A172 (cell line): Measurements from ENCODE around the gene RHOT2. TPM values are rescaled to one million over a fixed set of nuclear protein-coding genes. Genes with fewer than 3 reads are reported as not detected.

Experiments used
- DNase-seq: peaks from one replicate; pipeline ENCODE4 v3.0.0-alpha.2; 2015; ENCODE audit warnings: low spot score
- total RNA-seq: library from RNA; depleted of rRNA; stranded (reverse); fragments of >200 nt; shearing (Covaris generic); gene quantifications from 2 replicates; pipeline ENCODE4 v1.2.3, GENCODE V29; 2014

The RHOT2 gene
- total RNA-seq, 1 experiment from 2014 or later = 38.5 TPM

DNA sequence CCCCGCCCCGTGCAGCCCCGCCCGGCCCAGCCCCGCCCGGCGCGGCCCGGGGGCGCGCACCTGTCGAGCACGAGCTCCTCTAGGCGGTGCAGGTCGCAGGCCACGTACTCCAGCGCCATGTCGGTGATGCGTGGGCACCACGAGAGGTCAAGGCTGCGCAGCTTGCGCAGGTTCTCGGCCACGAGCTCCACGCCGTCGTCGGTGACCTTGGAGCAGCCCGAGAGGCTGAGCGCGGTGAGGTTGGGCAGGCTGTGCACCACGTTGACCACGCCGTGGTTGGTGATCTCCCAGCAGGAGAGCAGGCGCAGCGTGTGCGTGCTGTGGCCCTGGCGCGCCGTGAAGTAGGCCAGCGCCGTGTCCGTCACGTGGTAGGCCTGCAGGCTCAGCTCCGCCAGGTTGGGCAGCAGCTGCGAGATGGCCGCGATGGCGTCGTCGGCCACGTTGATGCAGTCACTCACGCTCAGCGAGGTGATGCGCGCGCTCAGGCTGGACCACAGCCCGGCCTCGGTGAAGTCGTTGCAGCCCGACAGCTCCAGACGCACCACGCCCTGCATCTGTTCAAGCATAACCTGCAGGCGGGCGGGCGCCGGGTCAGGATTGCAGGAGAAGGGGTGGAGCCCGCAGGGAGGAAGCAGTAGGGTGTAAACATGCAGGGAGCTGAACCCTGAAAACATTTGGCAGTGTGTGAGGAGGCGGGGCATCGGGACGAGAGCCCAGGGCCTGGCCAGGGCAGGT lies 27.6 kb downstream of the RHOT2 start:
- no peak for DNase-seq

DNA sequence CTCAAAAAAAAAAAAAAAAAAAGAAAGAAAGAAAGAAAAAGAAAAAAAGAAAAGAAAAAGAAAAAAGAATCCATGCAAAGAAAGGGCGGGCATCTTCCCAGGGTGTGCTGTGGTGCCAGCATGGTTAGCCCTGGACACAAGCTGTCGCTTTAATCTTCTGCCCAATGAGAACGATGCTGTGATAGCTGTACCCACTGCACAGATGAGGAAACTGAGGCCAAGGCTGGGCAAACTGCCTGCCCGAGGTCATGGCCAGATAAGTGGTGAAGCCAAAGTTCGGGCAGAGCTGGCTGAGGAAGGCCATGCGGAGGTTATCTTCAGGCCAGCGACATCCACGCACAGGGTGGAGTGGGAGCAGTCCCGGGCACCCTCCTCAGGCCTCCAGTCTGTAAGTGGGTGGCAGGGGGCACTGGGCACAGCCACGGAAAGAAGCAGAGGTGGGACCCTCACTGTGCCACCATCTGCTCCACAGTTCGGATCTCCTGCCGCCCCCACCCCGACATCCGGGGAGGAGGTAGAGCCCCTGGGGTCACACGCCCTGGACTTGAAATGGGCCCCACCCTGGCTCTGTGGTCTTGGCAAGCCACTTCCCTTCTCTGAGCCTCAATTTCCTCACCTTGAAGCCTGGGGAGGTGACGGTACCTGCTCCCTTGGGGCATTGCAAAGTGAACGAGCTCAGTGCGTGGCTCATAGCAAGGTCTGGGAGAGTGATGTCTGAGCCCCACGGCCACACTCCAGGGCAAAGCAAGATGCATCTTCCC lies 31.2 kb downstream of the RHOT2 start:
- no peak for DNase-seq

DNA sequence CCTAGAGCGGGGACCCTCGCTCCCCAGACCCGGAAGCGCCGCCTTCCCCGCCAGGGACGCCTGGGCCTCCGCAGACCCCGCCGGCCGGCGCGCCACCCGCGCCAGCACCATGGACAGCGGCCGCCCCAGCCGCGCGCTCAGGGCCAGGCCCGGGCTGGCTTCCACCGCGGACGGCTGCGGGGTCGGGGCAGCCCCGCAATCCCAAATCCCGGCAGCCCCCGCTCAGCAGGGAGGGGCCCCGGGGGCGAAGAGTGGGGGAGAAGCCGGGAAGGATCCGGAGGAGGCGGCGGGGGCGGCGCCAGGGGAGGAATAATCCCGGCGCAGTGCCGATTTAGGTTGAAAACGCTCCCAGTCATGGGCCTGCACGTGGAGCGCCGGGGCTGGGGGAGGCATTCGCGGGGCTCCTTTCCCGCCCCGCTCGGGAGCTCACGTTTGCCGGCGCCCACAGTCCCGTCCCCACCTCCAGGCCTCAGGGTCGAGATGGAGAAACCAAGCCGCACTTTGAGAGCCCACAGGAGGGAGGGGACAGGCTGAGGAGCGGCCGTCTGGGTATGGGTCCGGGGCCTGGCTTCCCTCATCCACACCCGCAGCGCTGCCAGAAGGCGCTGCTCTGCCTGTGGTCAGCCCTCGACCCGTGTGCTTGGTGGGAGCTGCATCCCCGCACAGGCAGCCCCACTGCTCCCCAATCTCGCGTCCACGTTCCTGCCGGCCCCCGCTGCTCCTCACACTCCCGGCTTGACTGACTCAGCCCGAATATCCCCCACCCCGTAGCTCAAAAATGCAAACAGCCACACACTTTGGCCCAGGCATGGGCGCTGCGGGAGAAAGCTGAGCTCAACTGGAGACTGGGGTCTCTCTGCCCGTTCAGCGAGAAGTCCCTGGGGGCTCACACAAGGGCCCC lies 33.0 kb downstream of the RHOT2 start:
- no peak for DNase-seq

DNA sequence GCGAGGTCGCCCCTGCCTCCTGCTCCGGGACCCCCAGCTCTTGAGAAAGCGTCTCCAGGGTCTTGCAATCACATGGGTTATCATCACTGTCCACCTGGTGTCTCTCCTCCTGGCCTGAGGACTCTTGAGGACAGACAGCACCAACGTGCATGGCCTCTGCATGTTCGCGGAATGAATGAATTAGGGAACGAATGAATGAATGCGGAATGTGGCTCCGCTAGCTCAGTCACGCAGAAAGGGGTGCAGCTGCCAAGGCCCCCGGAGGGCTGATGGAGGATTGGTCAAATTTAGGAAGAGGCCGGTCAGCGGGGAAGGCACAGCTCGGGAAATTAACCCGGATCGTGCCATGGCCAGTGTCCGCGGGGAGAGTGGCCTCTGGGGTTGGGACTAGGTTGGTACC lies 34.4 kb downstream of the RHOT2 start:
- no peak for DNase-seq

- DNase-seq = no peak
Observed at GRCh38 chr16:703406-703805, 35.5 kb downstream of the RHOT2 start.

DNA sequence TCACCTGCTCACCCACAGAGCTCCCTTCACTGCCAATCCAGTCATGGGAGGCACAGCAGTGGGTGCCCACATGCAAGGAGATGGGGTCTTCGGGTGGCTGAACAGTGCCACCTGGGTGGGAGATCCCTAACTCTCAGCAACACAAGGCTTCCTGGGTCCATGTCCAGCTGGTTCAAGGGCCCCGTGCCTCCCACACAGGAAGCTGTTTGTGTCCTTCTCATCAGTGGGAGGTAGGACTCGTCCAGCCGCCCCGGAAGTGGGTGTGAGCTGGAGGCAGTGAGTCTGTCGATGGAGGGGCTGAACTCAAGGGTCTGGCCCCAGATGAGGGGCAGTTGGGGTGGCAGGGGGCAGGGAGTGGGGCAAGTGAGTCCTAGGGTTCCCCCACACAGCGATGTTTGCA lies 36.1 kb downstream of the RHOT2 start:
- DNase-seq = no peak

DNA sequence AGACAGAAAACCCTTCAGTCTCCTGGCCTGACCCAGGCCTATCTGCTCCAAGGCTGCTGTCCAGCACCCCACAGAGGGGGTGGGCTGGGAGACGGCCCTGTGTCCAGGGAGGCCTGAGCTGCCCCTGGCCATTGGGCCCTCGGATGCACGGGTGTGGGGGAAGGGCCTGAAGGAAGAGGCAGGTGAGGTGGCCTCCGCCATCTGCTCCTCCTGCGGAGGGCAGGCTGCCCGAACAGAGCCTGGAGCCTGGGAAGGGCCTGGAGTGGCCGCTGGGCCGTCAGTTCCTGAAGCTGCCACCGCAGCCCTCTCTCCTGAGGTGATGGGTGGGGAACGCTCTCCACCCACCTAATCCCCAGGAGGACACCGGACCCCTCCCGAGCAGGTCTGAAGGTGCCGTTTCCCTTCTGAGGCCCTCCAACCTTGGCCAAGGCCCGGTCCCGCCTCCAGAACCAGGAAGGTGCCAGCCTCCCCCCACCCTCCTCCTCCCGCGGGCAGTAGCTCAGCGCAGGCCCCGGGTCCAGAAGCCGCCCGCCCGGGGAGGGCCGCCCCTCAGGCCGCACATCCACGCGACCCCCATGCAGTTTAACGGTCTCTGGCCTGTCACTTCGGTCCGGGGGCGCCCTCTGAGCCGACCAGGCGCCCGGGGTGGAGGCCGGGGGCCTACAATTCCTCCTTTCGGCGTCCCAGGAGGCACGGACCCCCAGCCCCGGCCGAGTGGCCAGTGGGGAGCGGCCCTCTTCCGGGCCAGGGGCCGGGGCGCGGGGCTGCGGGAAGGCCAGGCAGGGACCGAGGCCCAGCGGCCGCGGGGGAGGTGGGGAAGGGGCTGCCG lies 36.8 kb downstream of the RHOT2 start:
- DNase-seq = no peak

DNA sequence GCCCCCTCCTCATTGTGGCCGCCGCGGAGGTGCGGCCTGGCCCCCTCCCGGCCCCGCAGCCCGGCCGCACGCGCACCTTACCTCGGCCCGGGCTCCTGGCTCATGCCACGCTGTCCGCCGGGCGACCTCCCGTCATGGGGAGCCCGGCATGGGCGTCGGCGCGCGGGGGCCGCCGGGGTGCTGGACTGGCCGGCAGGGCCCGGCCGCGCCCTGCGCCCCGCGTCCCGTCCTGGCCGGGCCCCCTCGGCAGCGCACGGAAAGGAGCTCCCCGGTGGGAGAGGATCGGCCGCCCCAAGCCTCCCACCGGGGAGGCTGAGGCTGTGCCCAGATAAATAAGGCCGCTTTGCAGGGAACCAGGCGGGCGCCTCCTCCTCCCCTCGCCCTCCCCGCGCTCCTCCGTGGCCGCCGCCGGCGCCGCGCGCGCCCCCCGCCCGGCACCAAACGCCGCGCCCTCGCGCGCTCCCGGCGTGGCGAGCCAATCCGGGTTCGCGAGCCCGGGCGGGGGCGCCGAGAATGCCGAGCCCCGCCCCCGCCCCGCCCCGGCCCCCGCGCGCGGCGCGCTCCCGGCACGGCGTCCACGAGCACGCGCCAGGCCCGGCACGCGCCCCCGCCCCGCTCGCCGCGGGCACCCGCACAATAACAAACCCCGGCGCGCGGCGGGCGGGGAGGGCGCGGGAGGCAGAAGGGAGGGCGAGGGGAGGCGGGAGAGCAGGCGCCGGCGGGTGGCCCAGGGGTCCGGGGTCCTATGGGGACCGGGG lies 37.7 kb downstream of the RHOT2 start, which contains the start of gene FBXL16:
Gene FBXL16, minus strand, starts transcription at position 371 of the 758 bp plus-strand sequence. CDS start 8,396 bp downstream, outside the sequence.
- DNase-seq = no peak

GRCh38 chr16:706189-707061 lies 38.5 kb downstream of the RHOT2 start:
- DNase-seq = no peak

- no peak for DNase-seq
Observed at GRCh38 chr16:707062-707538, 39.2 kb downstream of the RHOT2 start.

- DNase-seq = no peak
Observed at GRCh38 chr16:708019-708418, 40.1 kb downstream of the RHOT2 start.

DNA sequence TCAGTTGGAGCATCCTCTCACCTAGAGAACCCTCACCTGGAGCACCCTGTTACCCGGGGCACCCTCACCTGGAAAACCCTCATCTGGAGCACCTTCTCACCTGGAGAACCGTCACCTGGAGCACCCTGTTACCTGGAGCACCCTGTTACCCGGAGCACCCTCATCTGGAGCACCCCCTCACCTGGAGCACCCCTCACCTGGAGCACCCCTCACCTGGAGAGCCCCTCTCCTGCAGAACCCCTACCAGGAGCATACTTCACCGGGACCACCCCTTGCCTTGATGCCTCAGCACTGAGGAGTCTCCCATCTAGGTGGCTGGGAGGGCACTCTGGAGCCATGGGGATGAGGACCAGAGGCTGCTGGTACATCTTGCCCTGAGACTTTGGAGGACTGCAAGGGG lies 41.0 kb downstream of the RHOT2 start:
- DNase-seq = no peak

DNA sequence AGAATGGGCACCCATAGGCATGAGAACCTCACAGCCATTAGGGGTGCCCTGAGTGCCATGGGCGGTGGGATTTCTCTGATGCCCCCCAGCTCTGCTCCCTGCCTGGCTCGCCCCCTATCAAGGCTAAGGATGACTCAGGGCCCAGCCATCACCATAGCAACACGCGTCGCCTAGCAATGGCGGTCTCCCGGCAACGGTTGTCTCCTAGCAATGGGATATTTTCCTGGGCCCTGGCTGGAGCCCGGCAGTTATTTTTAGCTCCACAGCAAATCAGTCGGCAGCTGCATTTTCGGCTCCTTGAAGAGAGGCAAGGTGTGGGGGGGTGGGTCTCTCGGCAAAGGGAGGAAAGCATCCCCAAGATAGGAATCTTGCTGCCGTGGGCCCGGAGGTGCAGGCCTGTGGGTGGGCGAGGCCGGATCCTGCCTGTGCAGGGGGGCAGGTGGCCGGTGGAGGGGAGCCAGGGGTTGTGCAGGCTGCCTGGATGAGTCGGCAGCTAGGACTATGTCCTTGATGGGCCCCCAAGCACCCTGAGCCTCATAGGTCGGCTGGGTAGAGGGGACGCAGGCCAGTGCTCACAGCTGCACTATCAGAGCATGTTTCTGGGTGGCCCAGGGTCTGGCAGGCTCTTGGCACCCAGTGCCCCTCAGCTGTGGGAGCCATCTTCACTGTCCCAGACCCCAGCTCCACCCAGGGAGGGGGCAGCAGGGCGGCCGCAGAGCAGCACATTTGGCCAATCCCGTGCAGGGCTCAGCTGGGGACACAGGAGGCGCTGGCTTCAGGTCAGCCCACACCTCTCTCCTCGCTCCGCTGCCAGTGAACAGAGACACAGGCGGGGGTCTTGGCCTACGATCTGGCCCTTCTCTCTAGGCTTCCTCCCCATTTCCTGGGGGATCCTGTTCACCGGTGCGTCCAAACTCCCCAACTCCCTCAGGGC lies 41.9 kb downstream of the RHOT2 start:
- DNase-seq = peak; percentile 92

GRCh38 chr16:710500-711075 lies 42.7 kb downstream of the RHOT2 start:
- no peak for DNase-seq

GRCh38 chr16:711084-711483 lies 43.2 kb downstream of the RHOT2 start:
- DNase-seq = no peak

DNA sequence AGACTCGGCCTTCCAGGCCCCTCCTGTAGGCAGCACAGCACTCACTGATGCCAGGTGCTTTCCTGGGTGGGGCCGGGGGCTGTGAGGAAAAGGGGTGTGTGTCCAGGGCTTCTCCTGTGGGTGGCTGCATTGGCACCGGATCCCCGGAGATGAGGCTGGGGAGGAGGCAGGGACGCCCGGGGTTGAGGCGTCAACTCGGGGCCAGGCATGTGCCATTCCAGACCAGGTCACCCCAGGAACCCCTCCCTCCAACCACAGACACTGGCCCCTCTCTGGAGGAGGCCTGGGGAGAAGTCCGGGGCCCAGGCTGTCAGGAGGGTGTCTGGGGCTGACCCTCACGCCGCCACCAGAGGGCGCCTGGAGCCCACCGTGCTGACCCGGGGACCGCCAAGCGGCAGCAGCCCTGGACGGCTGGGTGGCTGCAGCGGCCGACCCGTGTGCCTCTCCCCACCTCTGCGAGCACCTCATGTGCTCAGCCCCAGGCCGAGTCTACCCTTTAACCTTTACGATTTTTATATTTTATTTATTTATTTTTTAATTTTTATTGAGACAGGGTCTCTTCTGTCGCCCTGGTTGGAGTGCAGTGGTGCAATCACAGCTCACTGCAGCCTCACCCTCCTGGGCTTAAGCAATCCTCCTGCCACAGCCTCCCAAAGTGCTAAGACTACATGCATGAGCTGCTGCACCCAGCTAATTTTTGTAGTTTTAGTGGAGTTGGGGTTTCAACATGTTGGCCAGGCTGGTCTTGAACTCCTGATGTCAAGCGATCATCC lies 43.8 kb downstream of the RHOT2 start:
- peak; percentile 79 for DNase-seq

DNA sequence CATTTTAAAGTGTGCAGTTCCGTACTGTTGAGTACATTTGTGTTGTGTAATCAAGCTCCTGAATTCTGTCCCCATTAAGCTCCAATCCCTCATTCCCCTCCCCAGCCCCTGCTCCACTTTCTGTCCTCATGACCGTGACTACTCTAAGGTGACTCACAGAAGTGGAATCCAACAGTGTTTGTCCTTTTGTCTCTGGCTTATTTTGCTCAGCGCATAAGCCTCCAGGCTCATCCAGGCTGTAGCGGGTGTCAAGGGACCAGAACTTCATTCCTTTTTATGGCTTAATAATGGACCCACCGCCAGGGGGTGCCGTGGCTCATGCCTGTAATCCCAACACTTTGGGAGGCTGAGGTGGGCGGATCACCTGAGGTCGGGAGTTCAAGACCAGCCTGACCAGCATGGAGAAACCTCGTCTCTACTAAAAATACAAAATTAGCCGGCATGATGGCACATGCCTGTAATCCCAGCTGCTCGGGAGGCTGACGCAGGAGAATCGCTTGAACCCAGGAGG lies 44.9 kb downstream of the RHOT2 start:
- DNase-seq = peak; percentile 99
